Astrocyte (in vitro differentiated cells and primary cell): ENCODE data around the gene CASP10. TPM values are rescaled to one million over a fixed set of nuclear protein-coding genes. Genes with fewer than 3 reads are reported as not detected.
A peak's percentile ranks its signal among the peaks of the same experiment; 100 is the strongest.

Source experiments
- DNase-seq: peaks from one replicate; pipeline ENCODE4 v3.0.0-alpha.2; 2010; ENCODE audit warnings: low read depth
- FAIRE-seq: peaks from 2 replicates; lab custom pipeline; 2011; peaks lifted over from hg19 to GRCh38; lab: Jason Lieb, UNC
- H2AFZ ChIP-seq: 2 replicates; pipeline ENCODE4 v1.6.0; 2012; ENCODE audit warnings: low read depth, low read length, inconsistent platforms
- H3K27ac ChIP-seq: 2 replicates; pipeline ENCODE4 v1.5.1; 2011; ENCODE audit warnings: low read depth, low read length, inconsistent platforms
- H3K27me3 ChIP-seq: 2 replicates; pipeline ENCODE4 v1.6.0; 2011; ENCODE audit warnings: low read length, inconsistent platforms; ENCODE audit not compliant: insufficient read depth
- H3K36me3 ChIP-seq: 2 replicates; pipeline ENCODE4 v1.5.1; 2011; ENCODE audit warnings: low read length, inconsistent platforms; ENCODE audit not compliant: insufficient read depth
- H3K4me1 ChIP-seq: 2 replicates; pipeline ENCODE4 v1.5.1; 2011; ENCODE audit warnings: low read length, inconsistent platforms; ENCODE audit not compliant: insufficient read depth
- H3K4me2 ChIP-seq: 2 replicates; pipeline ENCODE4 v1.6.0; 2012; ENCODE audit warnings: low read length, inconsistent platforms
- H3K4me3 ChIP-seq: 2 replicates; pipeline ENCODE4 v1.5.1; 2011; ENCODE audit warnings: low read depth, mild to moderate bottlenecking, low read length, inconsistent platforms; ENCODE audit not compliant: insufficient read depth
- H3K79me2 ChIP-seq: 2 replicates; pipeline ENCODE4 v1.6.0; 2012; ENCODE audit warnings: mild to moderate bottlenecking, low read length, inconsistent platforms; ENCODE audit not compliant: insufficient read depth
- H3K9ac ChIP-seq: 2 replicates; pipeline ENCODE4 v1.6.0; 2012; ENCODE audit warnings: mild to moderate bottlenecking, low read length, inconsistent platforms
- H3K9me3 ChIP-seq: 2 replicates; pipeline ENCODE4 v1.5.1; 2012; ENCODE audit warnings: low read depth, mild to moderate bottlenecking, low read length, inconsistent platforms; ENCODE audit not compliant: insufficient read depth
- H4K20me1 ChIP-seq: 2 replicates; pipeline ENCODE4 v1.6.0; 2012; ENCODE audit warnings: low read length, inconsistent platforms; ENCODE audit not compliant: insufficient read depth
- H3K27ac Mint-ChIP-seq: one replicate; pipeline ENCODE4 v1.8.0; 2021; ENCODE audit warnings: mild to moderate bottlenecking, mixed read lengths; ENCODE audit not compliant: unreplicated experiment
- H3K27me3 Mint-ChIP-seq: one replicate; pipeline ENCODE4 v1.8.0; 2021; ENCODE audit warnings: low read depth, mixed read lengths; ENCODE audit not compliant: unreplicated experiment
- H3K36me3 Mint-ChIP-seq: one replicate; pipeline ENCODE4 v1.8.0; 2021; ENCODE audit warnings: low read depth, mixed read lengths; ENCODE audit not compliant: unreplicated experiment
- H3K4me1 Mint-ChIP-seq: one replicate; pipeline ENCODE4 v1.8.0; 2021; ENCODE audit warnings: low read depth, mixed read lengths; ENCODE audit not compliant: unreplicated experiment
- H3K4me3 Mint-ChIP-seq: one replicate; pipeline ENCODE4 v1.8.0; 2021; ENCODE audit warnings: mild to moderate bottlenecking, moderate library complexity, mixed read lengths; ENCODE audit not compliant: unreplicated experiment
- H3K9me3 Mint-ChIP-seq: one replicate; pipeline ENCODE4 v1.8.0; 2021; ENCODE audit warnings: mild to moderate bottlenecking, mixed read lengths; ENCODE audit not compliant: unreplicated experiment
- CTCF ChIP-seq: IDR thresholded peaks from 2 replicates; pipeline ENCODE4 v1.5.1; 2011; ENCODE audit warnings: low read depth, mild to moderate bottlenecking, inconsistent platforms, low read length, moderate library complexity; ENCODE audit not compliant: insufficient read depth
- EZH2 ChIP-seq: IDR thresholded peaks from 2 replicates; pipeline ENCODE4 v1.6.1; 2012; ENCODE audit warnings: mild to moderate bottlenecking, low read length, inconsistent platforms; ENCODE audit not compliant: insufficient read depth
- total RNA-seq: library from RNA; stranded (reverse); gene quantifications from 2 replicates; pipeline ENCODE4 v1.2.1, GENCODE V29; 2021

Gene CASP10
- total RNA-seq, 1 donor from 2014 or later, result 0.43 TPM

- H4K20me1 ChIP-seq, result no peaks in the 10 kb centered on the region
- no peaks in the 10 kb centered on the region for H3K27me3 ChIP-seq
- H2AFZ ChIP-seq, result peak overlapping the region; percentile 73
- no peaks in the 10 kb centered on the region for H3K9me3 Mint-ChIP-seq
- H3K27ac ChIP-seq, result no peak overlapping the region
- H3K4me1 ChIP-seq, result no peaks in the 10 kb centered on the region
- H3K4me3 Mint-ChIP-seq, result no peak overlapping the region
- no peak overlapping the region for H3K27ac Mint-ChIP-seq
- H3K4me2 ChIP-seq, result peak overlapping the region; percentile 36
- no peaks in the 10 kb centered on the region for H3K36me3 ChIP-seq
- no peaks in the 10 kb centered on the region for H3K9me3 ChIP-seq
- no peak for FAIRE-seq
- TF ChIP-seq CTCF, result no peak
- no peak for TF ChIP-seq EZH2
- no peaks in the 10 kb centered on the region for H3K27me3 Mint-ChIP-seq
- H3K9ac ChIP-seq, result no peak overlapping the region
- H3K36me3 Mint-ChIP-seq, result no peaks in the 10 kb centered on the region
- H3K4me3 ChIP-seq, result no peak overlapping the region
- DNase-seq, result no peak
- peaks cover 5% of the 10 kb centered on the region for H3K4me1 Mint-ChIP-seq
- H3K79me2 ChIP-seq, result no peaks in the 10 kb centered on the region
Observed at GRCh38 chr2:201232467-201232815, 49.5 kb downstream of the CASP10 start.

- H4K20me1 ChIP-seq, result no peaks in the 10 kb centered on the region
- no peak overlapping the region for H3K27ac ChIP-seq
- no peak overlapping the region for H3K4me2 ChIP-seq
- TF ChIP-seq CTCF (no peak), EZH2 (no peak)
- Mint-ChIP-seq H3K9me3 (no peaks in the 10 kb centered on the region), H3K4me3 (no peak overlapping the region), H3K27ac (no peak overlapping the region), H3K36me3 (no peaks in the 10 kb centered on the region), H3K4me1 (peaks cover 5% of the 10 kb centered on the region), H3K27me3 (no peaks in the 10 kb centered on the region)
- no peaks in the 10 kb centered on the region for H3K27me3 ChIP-seq
- H3K9ac ChIP-seq, result no peak overlapping the region
- H3K9me3 ChIP-seq, result no peaks in the 10 kb centered on the region
- no peaks in the 10 kb centered on the region for H3K4me1 ChIP-seq
- peak overlapping the region; percentile 54 for H2AFZ ChIP-seq
- H3K79me2 ChIP-seq, result no peaks in the 10 kb centered on the region
- no peak overlapping the region for H3K4me3 ChIP-seq
- DNase-seq (peak; percentile 6), FAIRE-seq (no peak)
- no peaks in the 10 kb centered on the region for H3K36me3 ChIP-seq
Observed at GRCh38 chr2:201233192-201233811, 50.4 kb downstream of the CASP10 start.
